Activated CD8-positive, alpha-beta T cell treated with anti-CD3 and anti-CD28 coated beads, Interleukin-2, amount 10 ng/mL, durations not matched to agents 7 days and 5 days (primary cell): ENCODE results near the gene GDF7. TPM values are rescaled to one million over a fixed set of nuclear protein-coding genes. Genes with fewer than 3 reads are reported as not detected.

Experiments
- ATAC-seq: fragments of 150-1000 bp; cut with Tn5 transposase; one replicate; pipeline ENCODE4 v1.10.0; 2021; ENCODE audit warnings: moderate library complexity
- CTCF ChIA-PET: fragments of 350-600 bp; sonication (Branson Sonifier 250); formaldehyde crosslinking; loops from one replicate; lab custom pipeline; 2021; ENCODE audit warnings: antibody characterized with exemption; lab: Charles Lee
- POLR2A ChIA-PET: fragments of 350-600 bp; sonication (Branson Sonifier 250); formaldehyde crosslinking; loops from one replicate; lab custom pipeline; 2021; ENCODE audit warnings: antibody characterized with exemption; lab: Charles Lee
- DNase-seq: peaks from one replicate; pipeline ENCODE4 v3.0.0-alpha.2; 2020
- H3K27ac Mint-ChIP-seq: one replicate; pipeline ENCODE4 v1.8.0; 2021; ENCODE audit warnings: mild to moderate bottlenecking, mixed read lengths
- H3K27me3 Mint-ChIP-seq: one replicate; pipeline ENCODE4 v1.8.0; 2021; ENCODE audit warnings: low read depth, mixed read lengths
- H3K36me3 Mint-ChIP-seq: one replicate; pipeline ENCODE4 v1.8.0; 2021; ENCODE audit warnings: low read depth, mixed read lengths
- H3K4me1 Mint-ChIP-seq: one replicate; pipeline ENCODE4 v1.8.0; 2021; ENCODE audit warnings: low read depth, mixed read lengths
- H3K4me3 Mint-ChIP-seq: one replicate; pipeline ENCODE4 v1.8.0; 2021; ENCODE audit warnings: mild to moderate bottlenecking, mixed read lengths
- H3K9me3 Mint-ChIP-seq: one replicate; pipeline ENCODE4 v1.8.0; 2022; ENCODE audit warnings: mixed read lengths; ENCODE audit not compliant: insufficient read depth
- total RNA-seq, 2 experiments: library from RNA; stranded (reverse); gene quantifications; one replicate each; pipeline ENCODE4 v1.2.3, GENCODE V29; 2021

The GDF7 gene
- total RNA-seq, 2 experiments from 2014 or later, result not detected

DNA sequence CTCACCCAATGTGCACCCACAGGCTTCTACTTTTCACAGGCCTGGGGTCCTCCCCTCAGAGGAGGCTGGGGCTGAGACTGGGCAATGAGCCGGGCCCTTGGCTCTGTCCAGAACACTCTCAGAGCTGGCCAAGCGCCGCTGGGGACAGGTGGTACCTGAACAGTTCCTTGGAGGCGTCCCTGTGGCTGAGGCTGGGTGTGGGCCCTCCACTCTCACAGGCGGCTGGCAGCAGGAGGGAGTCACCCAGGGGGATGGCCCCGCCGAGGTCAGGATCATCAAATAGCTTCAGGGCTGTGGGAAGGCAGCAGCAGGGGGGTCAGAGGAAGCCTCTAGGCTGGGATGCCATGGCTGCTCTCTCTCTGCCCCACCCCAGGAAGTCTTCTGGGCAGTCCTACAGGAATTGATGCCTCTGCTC is 43.2 kb upstream of the GDF7 start:
- DNase-seq (no peak), ATAC-seq (no peak)
- H3K36me3 Mint-ChIP-seq, result no peaks in the 10 kb centered on the region
- no peak overlapping the region for H3K4me3 Mint-ChIP-seq
- H3K4me1 Mint-ChIP-seq, result no peaks in the 10 kb centered on the region
- H3K27me3 Mint-ChIP-seq, result no peaks in the 10 kb centered on the region
- ChIA-PET CTCF (no interaction called here), POLR2A (no interaction called here)
- no peaks in the 10 kb centered on the region for H3K9me3 Mint-ChIP-seq
- H3K27ac Mint-ChIP-seq, result no peak overlapping the region

DNA sequence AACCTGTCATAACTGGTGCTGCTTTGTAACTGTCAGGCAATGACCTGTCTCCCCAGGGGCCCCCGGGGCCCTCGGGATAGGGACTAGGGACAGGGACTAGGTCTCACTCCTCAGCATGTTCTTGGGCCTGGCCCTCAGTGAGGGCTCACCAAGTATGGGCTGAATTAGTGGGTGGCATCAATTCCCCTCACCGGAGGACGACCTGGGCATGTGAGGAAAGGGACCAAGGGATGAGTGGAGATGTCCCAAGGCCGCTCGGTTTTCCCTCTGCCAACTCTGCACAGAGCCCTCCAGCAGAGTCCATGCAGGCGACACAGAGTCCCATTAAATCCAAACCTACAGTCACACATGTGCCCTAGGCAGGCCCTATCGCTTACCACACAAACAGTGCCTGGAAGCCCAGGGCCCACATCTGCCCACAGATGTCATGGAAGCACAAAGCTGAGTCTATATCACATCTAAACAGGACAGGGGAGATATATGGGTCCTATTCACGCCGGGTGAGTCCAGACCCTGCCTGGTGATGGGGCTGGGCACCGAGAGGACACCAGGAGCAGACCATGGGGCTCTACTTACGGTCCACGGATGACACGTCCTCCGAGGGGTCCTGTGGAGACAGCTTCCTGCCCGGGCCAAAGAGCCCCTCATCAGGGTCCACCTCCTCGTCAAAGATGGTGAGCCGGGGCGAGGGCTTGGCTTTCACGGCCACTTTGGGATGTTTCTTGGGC is 42.6 kb upstream of the GDF7 start:
- Mint-ChIP-seq H3K27ac (no peak overlapping the region), H3K27me3 (no peaks in the 10 kb centered on the region), H3K9me3 (no peaks in the 10 kb centered on the region), H3K4me1 (no peaks in the 10 kb centered on the region), H3K36me3 (no peaks in the 10 kb centered on the region), H3K4me3 (no peak overlapping the region)
- ATAC-seq (no peak), DNase-seq (no peak)
- ChIA-PET POLR2A (no interaction called here), CTCF (interaction anchor here (2.5 kb wide), 1 partner anchor 213 kb away, joined by 6 read pairs; no protein-coding TSS in a partner anchor)

- Mint-ChIP-seq H3K36me3 (no peaks in the 10 kb centered on the region), H3K27ac (no peak overlapping the region), H3K4me1 (no peaks in the 10 kb centered on the region), H3K9me3 (no peaks in the 10 kb centered on the region), H3K27me3 (no peaks in the 10 kb centered on the region), H3K4me3 (no peak overlapping the region)
- POLR2A ChIA-PET, result no interaction called here
- CTCF ChIA-PET, result interaction anchor here (2.5 kb wide), 1 partner anchor 214 kb away, joined by 6 read pairs; no protein-coding TSS in a partner anchor
- ATAC-seq (no peak), DNase-seq (no peak)
Measured at GRCh38 chr2:20624884-20625485, 42.0 kb upstream of the GDF7 start.

GRCh38 chr2:20625491-20626391 is 41.2 kb upstream of the GDF7 start:
- H3K4me1 Mint-ChIP-seq, result no peaks in the 10 kb centered on the region
- no peak overlapping the region for H3K4me3 Mint-ChIP-seq
- POLR2A ChIA-PET, result no interaction called here
- no peaks in the 10 kb centered on the region for H3K9me3 Mint-ChIP-seq
- DNase-seq (no peak), ATAC-seq (no peak)
- H3K27ac Mint-ChIP-seq, result no peak overlapping the region
- H3K27me3 Mint-ChIP-seq, result no peaks in the 10 kb centered on the region
- CTCF ChIA-PET, result interaction anchor here (2.5 kb wide), 1 partner anchor 215 kb away, joined by 6 read pairs; no protein-coding TSS in a partner anchor
- H3K36me3 Mint-ChIP-seq, result no peaks in the 10 kb centered on the region

DNA sequence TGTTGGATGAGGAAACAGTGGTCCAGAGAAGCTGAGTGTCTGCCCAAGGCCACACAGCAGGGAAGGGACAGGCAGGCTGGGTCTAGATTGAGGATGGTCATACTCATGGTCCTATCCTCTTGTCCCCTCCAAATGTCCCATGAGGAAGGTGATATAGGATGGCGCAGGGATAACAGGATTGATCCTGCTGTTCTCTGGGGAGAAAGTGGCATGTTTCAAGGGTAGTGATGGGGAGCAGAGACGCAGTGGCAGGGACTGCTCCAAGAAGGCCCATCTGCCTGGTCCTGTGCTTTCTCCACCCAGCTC is 40.6 kb upstream of the GDF7 start:
- ATAC-seq (no peak), DNase-seq (no peak)
- Mint-ChIP-seq H3K27ac (no peak overlapping the region), H3K36me3 (no peaks in the 10 kb centered on the region), H3K4me3 (no peak overlapping the region), H3K9me3 (no peaks in the 10 kb centered on the region), H3K27me3 (no peaks in the 10 kb centered on the region), H3K4me1 (no peaks in the 10 kb centered on the region)
- POLR2A ChIA-PET, result no interaction called here
- CTCF ChIA-PET, result interaction anchor here (2.5 kb wide), 1 partner anchor 215 kb away, joined by 6 read pairs; no protein-coding TSS in a partner anchor

DNA sequence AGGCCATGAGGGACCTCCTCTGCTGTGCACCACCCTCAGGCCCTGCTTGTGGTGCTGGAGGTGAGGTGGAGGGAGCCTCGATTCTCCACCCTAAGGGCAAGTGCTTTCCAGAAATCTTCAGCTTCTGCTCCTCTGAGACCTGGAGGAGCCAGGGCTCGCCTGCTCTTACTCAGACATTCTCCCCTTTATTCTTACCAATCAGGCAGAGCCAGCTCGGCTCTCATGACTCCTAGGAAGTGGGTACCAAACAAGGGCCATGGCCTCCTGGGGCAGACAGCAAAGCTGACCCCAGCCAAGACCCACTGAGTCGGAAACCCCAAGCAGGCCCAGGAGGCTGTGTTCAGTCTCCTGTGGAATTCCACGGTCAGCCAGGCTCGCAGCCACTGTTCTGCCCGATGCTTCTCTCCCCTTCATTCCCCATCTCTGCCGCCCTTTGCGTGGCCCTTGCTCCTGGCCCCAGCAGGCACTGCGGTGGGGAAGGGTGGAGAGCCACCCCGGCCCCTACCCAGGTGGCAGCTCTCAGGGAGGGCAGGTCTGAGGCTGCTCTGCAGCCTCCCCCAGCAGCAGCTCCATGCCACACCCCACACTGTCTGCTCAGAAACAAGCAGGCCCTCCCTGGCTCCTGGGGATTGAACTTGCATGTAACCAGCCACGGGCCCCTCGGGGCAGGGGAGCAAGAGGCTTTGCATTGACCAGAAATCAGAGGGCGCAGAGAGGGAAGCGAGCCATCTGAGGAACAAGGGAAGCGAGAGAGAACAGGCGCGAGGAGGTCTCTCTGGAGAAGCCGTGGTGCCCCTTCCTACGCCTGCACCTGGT is 40.0 kb upstream of the GDF7 start:
- Mint-ChIP-seq H3K27me3 (no peaks in the 10 kb centered on the region), H3K9me3 (no peaks in the 10 kb centered on the region), H3K27ac (no peak overlapping the region), H3K4me3 (no peak overlapping the region), H3K36me3 (no peaks in the 10 kb centered on the region), H3K4me1 (no peaks in the 10 kb centered on the region)
- CTCF ChIA-PET, result interaction anchor here (2.5 kb wide), 1 partner anchor 216 kb away, joined by 6 read pairs; no protein-coding TSS in a partner anchor
- ATAC-seq, result no peak
- POLR2A ChIA-PET, result no interaction called here
- DNase-seq, result no peak

GRCh38 chr2:20627712-20628380 is 39.1 kb upstream of the GDF7 start:
- ATAC-seq (no peak), DNase-seq (no peak)
- Mint-ChIP-seq H3K4me1 (no peaks in the 10 kb centered on the region), H3K4me3 (no peak overlapping the region), H3K9me3 (no peaks in the 10 kb centered on the region), H3K36me3 (no peaks in the 10 kb centered on the region), H3K27me3 (no peaks in the 10 kb centered on the region), H3K27ac (no peak overlapping the region)
- POLR2A ChIA-PET, result no interaction called here
- CTCF ChIA-PET, result no interaction called here

GRCh38 chr2:20629181-20629580 is 37.8 kb upstream of the GDF7 start:
- POLR2A ChIA-PET, result interaction anchor here (0.5 kb wide), 1 partner anchor 714 kb away, joined by 3 read pairs; no protein-coding TSS in a partner anchor
- Mint-ChIP-seq H3K27ac (no peak overlapping the region), H3K36me3 (no peaks in the 10 kb centered on the region), H3K9me3 (no peaks in the 10 kb centered on the region), H3K4me3 (no peak overlapping the region), H3K4me1 (peaks cover 3% of the 10 kb centered on the region), H3K27me3 (no peaks in the 10 kb centered on the region)
- CTCF ChIA-PET, result no interaction called here
- DNase-seq (no peak), ATAC-seq (no peak)

DNA sequence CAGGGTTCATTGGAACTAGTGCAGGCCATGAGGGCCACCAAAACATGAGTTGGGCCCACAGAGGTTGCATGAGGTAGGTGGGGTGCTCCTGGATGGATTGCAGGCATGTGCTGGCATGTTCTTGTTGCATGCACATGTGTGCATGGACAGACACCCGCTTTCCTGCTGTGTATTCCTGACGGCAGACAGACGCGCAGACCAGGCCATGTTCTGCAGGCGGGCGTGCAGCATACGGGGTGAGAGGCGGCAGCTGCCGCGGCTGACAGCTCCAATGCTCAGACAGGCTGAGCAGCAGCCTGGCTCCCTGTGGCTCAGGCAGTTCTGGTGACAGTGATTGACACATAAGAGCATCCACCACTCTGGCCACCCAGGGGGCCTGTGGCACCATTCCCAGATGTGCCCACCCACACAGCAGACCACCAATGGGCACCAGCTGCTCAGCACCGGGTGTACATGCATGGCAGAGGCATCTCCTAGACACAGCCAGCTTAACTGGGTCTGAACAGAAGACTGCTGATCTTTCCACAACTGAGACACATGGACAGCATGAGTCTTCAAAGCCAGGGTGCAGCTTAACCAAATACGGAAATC is 37.3 kb upstream of the GDF7 start:
- POLR2A ChIA-PET, result interaction anchor here (0.5 kb wide), 1 partner anchor 714 kb away, joined by 3 read pairs; no protein-coding TSS in a partner anchor
- no peak for DNase-seq
- no peak overlapping the region for H3K27ac Mint-ChIP-seq
- ATAC-seq, result no peak
- peaks cover 3% of the 10 kb centered on the region for H3K4me1 Mint-ChIP-seq
- H3K27me3 Mint-ChIP-seq, result no peaks in the 10 kb centered on the region
- H3K4me3 Mint-ChIP-seq, result no peak overlapping the region
- CTCF ChIA-PET, result interaction anchor here (1.2 to 1.8 kb wide), 2 partner anchors 13 to 193 kb away, joined by 3 to 5 read pairs; no protein-coding TSS in a partner anchor
- no peaks in the 10 kb centered on the region for H3K9me3 Mint-ChIP-seq
- H3K36me3 Mint-ChIP-seq, result no peaks in the 10 kb centered on the region

DNA sequence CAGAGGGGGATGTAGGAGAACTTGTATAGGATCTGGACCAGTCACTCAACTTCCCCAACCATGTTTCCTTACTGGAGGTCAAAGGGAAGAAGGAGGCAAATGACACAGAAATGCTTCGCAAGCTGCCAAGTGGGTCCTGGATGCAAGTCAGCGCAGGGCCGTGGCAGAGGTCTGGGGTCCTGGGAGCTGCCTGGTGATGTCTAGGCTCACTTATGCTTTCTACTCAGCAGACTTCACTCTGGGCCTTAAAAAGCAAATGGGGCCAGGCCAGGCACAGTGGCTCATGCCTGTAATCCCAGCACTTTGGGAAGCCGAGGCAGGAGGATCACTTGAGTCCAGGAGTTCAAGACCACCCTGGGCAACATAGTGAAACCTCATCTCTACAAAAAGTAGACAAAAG is 36.0 kb upstream of the GDF7 start:
- no peaks in the 10 kb centered on the region for H3K9me3 Mint-ChIP-seq
- ChIA-PET POLR2A (no interaction called here), CTCF (interaction anchor here (1.2 to 1.8 kb wide), 3 partner anchors 12 to 194 kb away, joined by 3 to 5 read pairs (median 4); partner anchors contain the start of gene HS1BP3)
- ATAC-seq (no peak), DNase-seq (no peak)
- H3K27ac Mint-ChIP-seq, result no peak overlapping the region
- H3K4me3 Mint-ChIP-seq, result no peak overlapping the region
- no peaks in the 10 kb centered on the region for H3K27me3 Mint-ChIP-seq
- H3K4me1 Mint-ChIP-seq, result peaks cover 3% of the 10 kb centered on the region
- H3K36me3 Mint-ChIP-seq, result no peaks in the 10 kb centered on the region
